ENCODE measurements around the gene KCTD17. TPM values are rescaled to one million over a fixed set of nuclear protein-coding genes. Genes with fewer than 3 reads are reported as not detected.

The KCTD17 gene, protein sequence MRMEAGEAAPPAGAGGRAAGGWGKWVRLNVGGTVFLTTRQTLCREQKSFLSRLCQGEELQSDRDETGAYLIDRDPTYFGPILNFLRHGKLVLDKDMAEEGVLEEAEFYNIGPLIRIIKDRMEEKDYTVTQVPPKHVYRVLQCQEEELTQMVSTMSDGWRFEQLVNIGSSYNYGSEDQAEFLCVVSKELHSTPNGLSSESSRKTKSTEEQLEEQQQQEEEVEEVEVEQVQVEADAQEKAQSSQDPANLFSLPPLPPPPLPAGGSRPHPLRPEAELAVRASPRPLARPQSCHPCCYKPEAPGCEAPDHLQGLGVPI
- total RNA-seq (19.3 and 19.5 TPM in 2 replicates), polyA plus RNA-seq (10.6 and 19.2 TPM in 2 replicates), polyA minus RNA-seq (ENCODE audit: low replicate concordance) (34.2 and 80.6 TPM in 2 replicates)
- polyA plus RNA-seq (2012), result 21.7 and 36.7 TPM in 2 replicates

DNA sequence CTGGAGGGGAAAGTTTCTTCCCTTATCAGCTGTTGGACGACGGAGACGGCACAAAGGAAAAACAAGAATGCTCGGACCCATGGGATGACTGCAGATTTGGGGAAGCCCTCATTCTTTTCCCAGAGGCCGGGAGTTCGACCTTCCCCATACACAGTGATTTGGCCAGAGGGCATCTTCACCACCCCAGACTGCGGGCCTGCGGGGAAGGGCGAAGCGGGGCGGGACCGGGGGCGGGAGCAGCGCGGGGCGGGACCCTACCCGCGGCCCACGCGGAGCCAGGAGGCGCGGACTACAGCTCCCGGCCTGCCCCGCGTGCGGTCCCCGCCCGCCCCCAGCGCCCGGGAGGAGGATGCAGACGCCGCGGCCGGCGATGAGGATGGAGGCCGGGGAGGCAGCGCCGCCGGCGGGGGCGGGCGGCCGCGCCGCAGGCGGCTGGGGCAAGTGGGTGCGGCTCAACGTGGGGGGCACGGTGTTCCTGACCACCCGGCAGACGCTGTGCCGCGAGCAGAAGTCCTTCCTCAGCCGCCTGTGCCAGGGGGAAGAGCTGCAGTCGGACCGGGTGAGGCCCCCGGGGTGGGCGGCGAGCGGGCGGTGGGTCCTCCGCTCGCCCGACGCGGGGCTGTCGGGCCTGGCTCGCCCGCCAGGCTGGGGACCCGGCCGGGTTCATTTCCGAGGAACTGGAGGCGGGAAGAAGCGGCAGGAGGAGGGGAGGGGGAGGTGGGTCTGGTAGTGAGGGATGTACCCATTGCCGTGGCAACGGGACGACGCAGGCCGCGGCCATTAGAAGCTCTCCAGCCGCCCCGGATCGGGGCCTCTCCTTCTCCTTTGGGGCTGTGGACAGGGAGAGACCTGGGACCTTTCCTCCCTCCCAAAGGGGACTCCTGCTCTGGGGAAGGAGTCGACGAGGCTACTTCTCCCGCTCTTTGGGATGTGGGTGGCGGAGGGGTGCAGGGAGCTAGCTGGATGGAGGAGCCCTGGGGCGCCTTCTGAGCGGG, at the start of gene KCTD17:
KCTD17 (plus strand) TSS at position 352 of the 995 bp plus-strand sequence; CDS start at position 371, 19 bp downstream.
- Histone ChIP-seq H4K20me1 (ENCODE audit: control insufficient read depth, extremely low read depth, insufficient read depth, low read length) (no peaks in the 10 kb centered on the region), H3K9me3 (ENCODE audit: control insufficient read depth, insufficient read depth, low read depth, low read length) (no peaks in the 10 kb centered on the region), H3K27ac (ENCODE audit: insufficient read depth, low read length) (peak within 1 kb of the TSS; percentile 53), H3K4me3 (replicated peaks in 1 of 4; ENCODE audit: control extremely low read depth in 1 of 4, insufficient read depth in 1 of 4, low read depth in 3 of 4, low read length in 4 of 4) (peak within 1 kb of the TSS; percentile 66 to 79 (median 72)), H3K4me1 (ENCODE audit: control insufficient read depth, extremely low read depth, insufficient read depth, low read length) (peaks cover 4% of the 10 kb centered on the region), H3K4me2 (ENCODE audit: extremely low read depth, insufficient read depth, low read length) (peak within 1 kb of the TSS; percentile 86), H3K36me3 (ENCODE audit: control insufficient read depth, insufficient read depth, low read length) (peaks cover 1% of the 10 kb centered on the region), H3K79me2 (ENCODE audit: control insufficient read depth, insufficient read depth, low read length) (no peaks in the 10 kb centered on the region), H3K27me3 (ENCODE audit: control insufficient read depth, insufficient read depth, low read length) (no peaks in the 10 kb centered on the region), H2AFZ (ENCODE audit: low read length) (peak within 1 kb of the TSS; percentile 73), H3K9ac (ENCODE audit: insufficient read depth, low read length) (peak within 1 kb of the TSS; percentile 65)
- peak; percentile 60 to 68 for DNase-seq (ENCODE audit: low read depth in 2 of 2)
- TF ChIP-seq EZH2 (IDR thresholded peaks at IDR 0.05; ENCODE audit: low read length, missing control alignments), result no peak
- TF ChIP-seq, protein P1, sequence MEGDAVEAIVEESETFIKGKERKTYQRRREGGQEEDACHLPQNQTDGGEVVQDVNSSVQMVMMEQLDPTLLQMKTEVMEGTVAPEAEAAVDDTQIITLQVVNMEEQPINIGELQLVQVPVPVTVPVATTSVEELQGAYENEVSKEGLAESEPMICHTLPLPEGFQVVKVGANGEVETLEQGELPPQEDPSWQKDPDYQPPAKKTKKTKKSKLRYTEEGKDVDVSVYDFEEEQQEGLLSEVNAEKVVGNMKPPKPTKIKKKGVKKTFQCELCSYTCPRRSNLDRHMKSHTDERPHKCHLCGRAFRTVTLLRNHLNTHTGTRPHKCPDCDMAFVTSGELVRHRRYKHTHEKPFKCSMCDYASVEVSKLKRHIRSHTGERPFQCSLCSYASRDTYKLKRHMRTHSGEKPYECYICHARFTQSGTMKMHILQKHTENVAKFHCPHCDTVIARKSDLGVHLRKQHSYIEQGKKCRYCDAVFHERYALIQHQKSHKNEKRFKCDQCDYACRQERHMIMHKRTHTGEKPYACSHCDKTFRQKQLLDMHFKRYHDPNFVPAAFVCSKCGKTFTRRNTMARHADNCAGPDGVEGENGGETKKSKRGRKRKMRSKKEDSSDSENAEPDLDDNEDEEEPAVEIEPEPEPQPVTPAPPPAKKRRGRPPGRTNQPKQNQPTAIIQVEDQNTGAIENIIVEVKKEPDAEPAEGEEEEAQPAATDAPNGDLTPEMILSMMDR (conservative IDR thresholded peaks at IDR 0.05 in 1 of 2, IDR thresholded peaks at IDR 0.05 in 1 of 2; ENCODE audit: low read depth in 1 of 2, low read length in 2 of 2), result no peak

DNA sequence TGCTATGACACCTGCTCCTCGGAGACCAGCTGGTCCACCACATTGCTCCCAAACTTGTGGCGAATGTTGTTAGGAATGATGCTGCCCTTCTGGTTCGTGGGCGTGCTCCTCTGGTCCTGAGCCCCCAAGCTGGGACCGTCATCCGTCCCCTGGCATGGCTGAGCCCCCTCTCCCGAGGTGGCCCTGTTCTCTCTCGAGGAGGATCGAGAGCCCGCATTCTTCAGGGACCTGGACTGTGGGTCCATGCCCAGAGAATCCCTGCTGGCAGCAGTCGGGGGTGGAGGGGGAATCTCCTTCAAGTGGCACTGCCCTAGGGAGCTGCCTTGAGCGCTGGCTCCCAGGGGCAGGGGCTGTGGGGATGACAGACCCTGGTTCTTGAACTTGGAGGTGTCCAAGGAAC, 49.7 kb upstream of the KCTD17 start:
- Histone ChIP-seq H3K4me3 (replicated peaks in 1 of 4; ENCODE audit: control extremely low read depth in 1 of 4, insufficient read depth in 1 of 4, low read depth in 3 of 4, low read length in 4 of 4) (no peak overlapping the region), H3K27ac (ENCODE audit: insufficient read depth, low read length) (no peak overlapping the region), H3K79me2 (ENCODE audit: control insufficient read depth, insufficient read depth, low read length) (no peaks in the 10 kb centered on the region), H3K9ac (ENCODE audit: insufficient read depth, low read length) (no peak overlapping the region), H3K9me3 (ENCODE audit: control insufficient read depth, insufficient read depth, low read depth, low read length) (no peaks in the 10 kb centered on the region), H3K4me1 (ENCODE audit: control insufficient read depth, extremely low read depth, insufficient read depth, low read length) (no peaks in the 10 kb centered on the region), H3K36me3 (ENCODE audit: control insufficient read depth, insufficient read depth, low read length) (no peaks in the 10 kb centered on the region), H3K27me3 (ENCODE audit: control insufficient read depth, insufficient read depth, low read length) (peaks cover 21% of the 10 kb centered on the region), H3K4me2 (ENCODE audit: extremely low read depth, insufficient read depth, low read length) (no peak overlapping the region), H2AFZ (ENCODE audit: low read length) (no peak overlapping the region), H4K20me1 (ENCODE audit: control insufficient read depth, extremely low read depth, insufficient read depth, low read length) (no peaks in the 10 kb centered on the region)
- TF ChIP-seq, protein P1 (conservative IDR thresholded peaks at IDR 0.05 in 1 of 2, IDR thresholded peaks at IDR 0.05 in 1 of 2; ENCODE audit: low read depth in 1 of 2, low read length in 2 of 2), result no peak
- no peak for TF ChIP-seq EZH2 (IDR thresholded peaks at IDR 0.05; ENCODE audit: low read length, missing control alignments)
- no peak for DNase-seq (ENCODE audit: low read depth in 2 of 2)

DNA sequence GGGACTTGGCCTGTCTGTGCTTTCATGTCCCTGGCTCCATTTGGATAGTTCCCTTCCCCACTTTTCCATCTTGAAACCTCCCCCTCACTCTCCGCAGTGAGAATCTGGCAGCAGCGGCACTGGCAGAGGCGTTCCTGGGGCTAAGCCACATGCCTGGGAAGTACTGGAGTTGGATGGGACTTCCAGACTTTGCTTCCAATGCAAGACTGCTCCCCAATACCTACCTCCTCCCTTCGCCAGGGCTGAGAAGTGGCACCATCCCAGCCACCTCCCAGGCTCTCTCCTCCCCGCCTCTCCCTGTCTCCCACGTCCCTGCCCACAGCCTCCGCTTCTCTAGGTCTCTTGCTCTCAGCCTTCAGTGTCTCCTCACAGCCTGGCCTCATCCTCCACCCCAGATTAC, 48.9 kb upstream of the KCTD17 start:
- Histone ChIP-seq H4K20me1 (ENCODE audit: control insufficient read depth, extremely low read depth, insufficient read depth, low read length) (no peaks in the 10 kb centered on the region), H3K27me3 (ENCODE audit: control insufficient read depth, insufficient read depth, low read length) (peaks cover 22% of the 10 kb centered on the region), H3K4me2 (ENCODE audit: extremely low read depth, insufficient read depth, low read length) (no peak overlapping the region), H3K4me3 (replicated peaks in 1 of 4; ENCODE audit: control extremely low read depth in 1 of 4, insufficient read depth in 1 of 4, low read depth in 3 of 4, low read length in 4 of 4) (no peak overlapping the region), H3K9me3 (ENCODE audit: control insufficient read depth, insufficient read depth, low read depth, low read length) (no peaks in the 10 kb centered on the region), H3K27ac (ENCODE audit: insufficient read depth, low read length) (no peak overlapping the region), H3K79me2 (ENCODE audit: control insufficient read depth, insufficient read depth, low read length) (no peaks in the 10 kb centered on the region), H2AFZ (ENCODE audit: low read length) (no peak overlapping the region), H3K9ac (ENCODE audit: insufficient read depth, low read length) (no peak overlapping the region), H3K36me3 (ENCODE audit: control insufficient read depth, insufficient read depth, low read length) (no peaks in the 10 kb centered on the region), H3K4me1 (ENCODE audit: control insufficient read depth, extremely low read depth, insufficient read depth, low read length) (no peaks in the 10 kb centered on the region)
- DNase-seq (ENCODE audit: low read depth in 2 of 2), result no peak
- no peak for TF ChIP-seq EZH2 (IDR thresholded peaks at IDR 0.05; ENCODE audit: low read length, missing control alignments)
- TF ChIP-seq, protein P1 (conservative IDR thresholded peaks at IDR 0.05 in 1 of 2, IDR thresholded peaks at IDR 0.05 in 1 of 2; ENCODE audit: low read depth in 1 of 2, low read length in 2 of 2), result no peak
